WTC11 (cell line): ENCODE results near the gene CCDC85A. TPM values are rescaled to one million over a fixed set of nuclear protein-coding genes. Genes with fewer than 3 reads are reported as not detected.

Experiments
- ATAC-seq: fragments of 200-7000 bp; cut with Tn5 transposase; 2 replicates; pipeline ENCODE4 v1.10.0; 2021; ENCODE audit warnings: mild to moderate bottlenecking, moderate library complexity
- CTCF ChIA-PET: fragments of 300-600 bp; sonication (Branson Sonifier 250); formaldehyde crosslinking; loops from one replicate; lab custom pipeline; 2021; ENCODE audit warnings: antibody characterized with exemption; lab: Charles Lee
- POLR2A ChIA-PET: fragments of 350-600 bp; sonication (Branson Sonifier 250); formaldehyde crosslinking; loops from one replicate; lab custom pipeline; 2021; ENCODE audit warnings: antibody characterized with exemption; lab: Charles Lee
- DNase-seq: peaks from one replicate; pipeline ENCODE4 v3.0.0; 2021; ENCODE audit warnings: low spot score
- H3K27ac Mint-ChIP-seq: 2 replicates; pipeline ENCODE4 v1.8.0; 2021; ENCODE audit warnings: mixed read lengths
- H3K27me3 Mint-ChIP-seq: 2 replicates; pipeline ENCODE4 v1.8.0; 2021; ENCODE audit warnings: low read depth, mild to moderate bottlenecking, moderate library complexity, mixed read lengths
- H3K36me3 Mint-ChIP-seq: 2 replicates; pipeline ENCODE4 v1.8.0; 2021; ENCODE audit warnings: mixed read lengths
- H3K4me1 Mint-ChIP-seq: 2 replicates; pipeline ENCODE4 v1.8.0; 2022; ENCODE audit warnings: mixed read lengths
- H3K4me3 Mint-ChIP-seq: 2 replicates; pipeline ENCODE4 v1.8.0; 2021; ENCODE audit warnings: mild to moderate bottlenecking, moderate library complexity, mixed read lengths
- H3K9me3 Mint-ChIP-seq: 2 replicates; pipeline ENCODE4 v1.8.0; 2021; ENCODE audit warnings: mixed read lengths
- AFF4 ChIP-seq: sonication (generic); formaldehyde crosslinking; IDR thresholded peaks from 2 replicates; pipeline ENCODE4 v1.8.1; 2023; ENCODE audit warnings: mild to moderate bottlenecking, missing genetic modification reagents, borderline replicate concordance
- ATF2 ChIP-seq: sonication (generic); formaldehyde crosslinking; IDR thresholded peaks from 2 replicates; pipeline ENCODE4 v1.8.1; 2022; ENCODE audit warnings: low read depth, missing genetic modification reagents, borderline replicate concordance
- ESRRA ChIP-seq: sonication (generic); formaldehyde crosslinking; IDR thresholded peaks from 2 replicates; pipeline ENCODE4 v1.8.1; 2022; ENCODE audit warnings: mild to moderate bottlenecking, missing genetic modification reagents, borderline replicate concordance
- HMGA2 ChIP-seq: fragments of 250-450 bp; sonication (Bioruptor Pico); IDR thresholded peaks from 2 replicates; pipeline ENCODE4 v1.4.0; 2021; ENCODE audit warnings: mild to moderate bottlenecking, moderate library complexity
- JUN ChIP-seq: sonication (generic); formaldehyde crosslinking; IDR thresholded peaks from 2 replicates; pipeline ENCODE4 v1.8.0; 2023; ENCODE audit warnings: mild to moderate bottlenecking, missing genetic modification reagents
- MXD4 ChIP-seq: fragments of 250-450 bp; sonication (Bioruptor Pico); IDR thresholded peaks from 2 replicates; pipeline ENCODE4 v1.8.0; 2021; ENCODE audit warnings: mild to moderate bottlenecking, moderate library complexity, borderline replicate concordance
- NR3C1 ChIP-seq: sonication (generic); formaldehyde crosslinking; conservative IDR thresholded peaks from 2 replicates; pipeline ENCODE4 v1.8.1; 2023; ENCODE audit warnings: low read depth, mild to moderate bottlenecking, missing genetic modification reagents
- SOX15 ChIP-seq: fragments of 250-450 bp; sonication (Bioruptor Pico); IDR thresholded peaks from 2 replicates; pipeline ENCODE4 v1.9.0; 2021; ENCODE audit warnings: mild to moderate bottlenecking
- ZNF138 ChIP-seq: sonication (generic); formaldehyde crosslinking; conservative IDR thresholded peaks from 2 replicates; pipeline ENCODE4 v1.8.1; 2022; ENCODE audit warnings: mild to moderate bottlenecking, moderate library complexity, missing genetic modification reagents
- ZNF219 ChIP-seq: sonication (generic); formaldehyde crosslinking; IDR thresholded peaks from 2 replicates; pipeline ENCODE4 v1.8.0; 2023; ENCODE audit warnings: missing genetic modification reagents, mild to moderate bottlenecking, borderline replicate concordance
- ZNF281 ChIP-seq: sonication (generic); formaldehyde crosslinking; IDR thresholded peaks from 2 replicates; pipeline ENCODE4 v1.8.0; 2023; ENCODE audit warnings: mild to moderate bottlenecking, missing genetic modification reagents
- ZNF423 ChIP-seq: fragments of 250-450 bp; sonication (Bioruptor Pico); IDR thresholded peaks from 2 replicates; pipeline ENCODE4 v2.1.2; 2022; ENCODE audit warnings: mild to moderate bottlenecking, moderate library complexity
- ZNF512 ChIP-seq: sonication (generic); formaldehyde crosslinking; IDR thresholded peaks from 2 replicates; pipeline ENCODE4 v1.8.1; 2022; ENCODE audit warnings: missing genetic modification reagents, borderline replicate concordance
- total RNA-seq: library from RNA; stranded (reverse); gene quantifications from 3 replicates; pipeline ENCODE4 v1.2.3, GENCODE V29; 2021
- TF ChIP-seq, protein P1 (sequence below): sonication (generic); formaldehyde crosslinking; IDR thresholded peaks from 2 replicates; pipeline ENCODE4 v1.8.1; 2023; ENCODE audit warnings: mild to moderate bottlenecking, moderate library complexity, missing genetic modification reagents
- TF ChIP-seq, protein P2 (sequence below): sonication (generic); formaldehyde crosslinking; IDR thresholded peaks from 2 replicates; pipeline ENCODE4 v1.8.0; 2022; ENCODE audit warnings: mild to moderate bottlenecking, missing genetic modification reagents
- TF ChIP-seq, protein P3 (sequence below): fragments of 250-450 bp; sonication (Bioruptor Pico); conservative IDR thresholded peaks from 2 replicates; pipeline ENCODE4 v1.9.0; 2021; ENCODE audit warnings: mild to moderate bottlenecking
- TF ChIP-seq, protein P4 (sequence below): sonication (generic); formaldehyde crosslinking; IDR thresholded peaks from 2 replicates; pipeline ENCODE4 v1.8.0; 2022; ENCODE audit warnings: mild to moderate bottlenecking, missing genetic modification reagents

Gene CCDC85A
- total RNA-seq, 1 experiment from 2014 or later, result 0.22 TPM

GRCh38 chr2:56375251-56375650, 191.5 kb downstream of the CCDC85A start (continued):
- TF ChIP-seq, protein P1, sequence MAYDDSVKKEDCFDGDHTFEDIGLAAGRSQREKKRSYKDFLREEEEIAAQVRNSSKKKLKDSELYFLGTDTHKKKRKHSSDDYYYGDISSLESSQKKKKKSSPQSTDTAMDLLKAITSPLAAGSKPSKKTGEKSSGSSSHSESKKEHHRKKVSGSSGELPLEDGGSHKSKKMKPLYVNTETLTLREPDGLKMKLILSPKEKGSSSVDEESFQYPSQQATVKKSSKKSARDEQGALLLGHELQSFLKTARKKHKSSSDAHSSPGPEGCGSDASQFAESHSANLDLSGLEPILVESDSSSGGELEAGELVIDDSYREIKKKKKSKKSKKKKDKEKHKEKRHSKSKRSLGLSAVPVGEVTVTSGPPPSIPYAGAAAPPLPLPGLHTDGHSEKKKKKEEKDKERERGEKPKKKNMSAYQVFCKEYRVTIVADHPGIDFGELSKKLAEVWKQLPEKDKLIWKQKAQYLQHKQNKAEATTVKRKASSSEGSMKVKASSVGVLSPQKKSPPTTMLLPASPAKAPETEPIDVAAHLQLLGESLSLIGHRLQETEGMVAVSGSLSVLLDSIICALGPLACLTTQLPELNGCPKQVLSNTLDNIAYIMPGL (CRISPR knock-in tag), result no peak
- TF ChIP-seq SOX15 (CRISPR knock-in tag), result no peak
- no peak for TF ChIP-seq NR3C1 (CRISPR knock-in tag)

DNA sequence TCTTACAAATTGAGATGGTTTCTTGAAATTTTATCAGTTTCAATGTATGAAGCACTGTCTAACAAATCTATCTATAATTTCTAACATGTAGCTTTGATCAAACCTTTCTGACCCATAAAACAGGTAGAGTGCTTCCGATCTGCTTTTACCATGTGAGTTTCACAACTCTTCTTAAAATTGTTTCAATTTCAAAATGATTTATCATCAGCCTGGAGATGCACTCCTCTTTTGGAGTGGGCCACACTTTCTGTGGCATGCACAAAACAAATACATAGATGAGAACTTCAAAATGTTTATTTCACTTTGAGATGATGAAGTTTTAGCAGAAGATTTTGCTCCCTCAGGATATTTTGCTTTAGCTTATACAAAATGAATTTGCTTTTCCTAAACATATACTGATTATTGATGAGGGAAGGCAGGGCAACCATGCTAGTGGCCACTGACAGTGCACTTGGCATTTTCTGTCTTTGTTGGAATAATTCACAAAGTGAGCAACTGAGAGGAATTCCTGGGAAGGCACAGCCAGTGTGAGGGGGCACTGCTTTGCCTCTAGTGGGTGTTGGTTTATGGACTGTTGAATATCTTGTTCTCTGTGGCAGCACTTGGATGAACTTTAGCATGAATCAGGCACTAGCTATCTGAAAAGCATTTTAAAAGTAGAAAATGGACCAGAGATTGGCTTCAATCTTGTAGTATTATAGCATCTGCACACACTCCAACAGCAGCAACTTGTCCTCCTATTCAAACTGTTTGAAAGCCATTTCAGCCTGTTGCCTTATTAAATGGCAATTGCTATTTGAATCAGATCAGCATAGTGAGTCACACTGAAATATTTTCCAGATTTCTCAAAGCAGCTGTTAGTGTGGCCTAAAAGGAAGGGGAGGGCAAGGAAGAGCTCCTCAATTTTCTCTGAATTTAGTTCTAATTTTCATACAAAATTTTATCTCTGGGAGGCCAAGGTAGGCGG, 193.2 kb downstream of the CCDC85A start:
- Mint-ChIP-seq H3K4me1 (peaks cover 18% of the 10 kb centered on the region), H3K4me3 (no peak overlapping the region), H3K36me3 (no peaks in the 10 kb centered on the region), H3K27me3 (no peaks in the 10 kb centered on the region), H3K27ac (no peak overlapping the region), H3K9me3 (no peaks in the 10 kb centered on the region)
- ChIA-PET CTCF (no interaction called here), POLR2A (no interaction called here)
- ATAC-seq, result no peak
- no peak for DNase-seq
- no peak for TF ChIP-seq MXD4
- TF ChIP-seq ZNF512 (CRISPR knock-in tag), result no peak
- no peak for TF ChIP-seq ZNF138 (CRISPR knock-in tag)
- TF ChIP-seq JUN, result no peak
- TF ChIP-seq ZNF219 (CRISPR knock-in tag), result no peak
- TF ChIP-seq, protein P2, sequence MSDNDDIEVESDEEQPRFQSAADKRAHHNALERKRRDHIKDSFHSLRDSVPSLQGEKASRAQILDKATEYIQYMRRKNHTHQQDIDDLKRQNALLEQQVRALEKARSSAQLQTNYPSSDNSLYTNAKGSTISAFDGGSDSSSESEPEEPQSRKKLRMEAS (CRISPR knock-in tag), result no peak
- TF ChIP-seq ESRRA (CRISPR knock-in tag), result no peak
- TF ChIP-seq, protein P3, sequence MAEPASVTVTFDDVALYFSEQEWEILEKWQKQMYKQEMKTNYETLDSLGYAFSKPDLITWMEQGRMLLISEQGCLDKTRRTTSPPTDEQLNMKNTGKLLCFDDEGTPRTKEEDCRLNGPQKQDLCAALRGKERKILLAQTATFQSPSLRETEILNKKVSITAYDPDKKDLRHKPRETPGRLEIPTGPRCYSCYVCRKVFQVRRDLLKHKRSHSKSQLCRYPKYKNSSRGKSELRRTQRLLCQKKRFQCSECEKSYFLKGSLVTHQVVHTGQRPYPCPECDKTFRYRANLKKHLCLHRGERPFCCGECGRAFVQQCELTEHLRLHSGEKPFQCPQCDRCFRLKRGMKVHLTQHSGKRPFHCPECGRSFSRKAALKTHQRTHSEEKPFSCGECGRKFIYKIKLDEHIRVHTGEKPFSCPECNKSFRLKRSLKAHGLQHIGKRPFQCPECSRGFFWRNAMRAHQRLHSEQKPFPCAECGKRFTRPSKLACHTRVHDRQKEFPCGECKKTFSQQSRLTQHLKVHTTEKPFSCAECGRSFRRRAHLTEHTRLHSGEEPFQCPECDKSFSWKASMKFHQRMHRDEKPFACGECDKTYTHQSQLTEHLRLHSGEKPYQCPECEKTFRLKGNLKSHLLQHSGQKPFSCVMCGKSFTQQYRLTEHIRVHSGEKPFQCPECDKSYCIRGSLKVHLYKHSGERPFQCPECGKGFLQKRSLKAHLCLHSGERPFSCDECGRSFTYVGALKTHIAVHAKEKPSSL (CRISPR knock-in tag), result no peak
- no peak for TF ChIP-seq HMGA2 (CRISPR knock-in tag)

DNA sequence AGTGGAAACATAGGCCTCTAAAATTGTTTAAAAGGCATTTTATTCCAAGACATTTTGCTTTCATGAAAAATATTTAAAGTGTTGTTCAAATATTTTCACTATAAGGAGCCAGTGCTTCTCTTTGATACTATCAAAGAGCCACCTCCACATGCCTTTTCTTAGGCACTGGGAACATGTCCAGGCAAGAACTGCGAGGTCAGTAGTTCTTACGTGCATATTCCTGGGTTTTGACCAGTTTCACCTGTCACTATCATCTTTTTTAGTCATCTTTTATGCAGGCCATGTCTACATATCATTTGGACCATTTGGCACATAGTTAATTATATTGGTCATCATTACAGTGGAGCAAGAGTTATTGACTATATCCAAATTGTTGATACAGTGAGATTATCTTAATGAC, 195.3 kb downstream of the CCDC85A start:
- POLR2A ChIA-PET, result no interaction called here
- Mint-ChIP-seq H3K27me3 (no peaks in the 10 kb centered on the region), H3K36me3 (no peaks in the 10 kb centered on the region), H3K4me1 (peaks cover 24% of the 10 kb centered on the region), H3K4me3 (no peak overlapping the region), H3K9me3 (no peaks in the 10 kb centered on the region), H3K27ac (peak overlapping the region; percentile 69; the same call in 1 of the 2 replicates)
- DNase-seq (no peak), ATAC-seq (no peak)
- CTCF ChIA-PET, result no interaction called here
- TF ChIP-seq ZNF423 (no peak), AFF4 (CRISPR knock-in tag) (no peak), ATF2 (CRISPR knock-in tag) (no peak), ZNF281 (CRISPR knock-in tag) (no peak)
- TF ChIP-seq, protein P4, sequence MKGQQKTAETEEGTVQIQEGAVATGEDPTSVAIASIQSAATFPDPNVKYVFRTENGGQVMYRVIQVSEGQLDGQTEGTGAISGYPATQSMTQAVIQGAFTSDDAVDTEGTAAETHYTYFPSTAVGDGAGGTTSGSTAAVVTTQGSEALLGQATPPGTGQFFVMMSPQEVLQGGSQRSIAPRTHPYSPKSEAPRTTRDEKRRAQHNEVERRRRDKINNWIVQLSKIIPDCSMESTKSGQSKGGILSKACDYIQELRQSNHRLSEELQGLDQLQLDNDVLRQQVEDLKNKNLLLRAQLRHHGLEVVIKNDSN (CRISPR knock-in tag), result no peak
